T1000 (cell line): ENCODE measurements around the gene DNASE1L3.

Experiments
- DNase-seq: peaks from one replicate; lab custom pipeline; 2025; ENCODE audit warnings: mixed read lengths; lab: John Stamatoyannopoulos, UW

DNASE1L3 gene

GRCh38 chr3:58200121-58200709, 10.6 kb downstream of the DNASE1L3 start:
- DNase-seq = no peak

GRCh38 chr3:58198804-58199203, 12.0 kb downstream of the DNASE1L3 start:
- DNase-seq = no peak

GRCh38 chr3:58198362-58198761, 12.4 kb downstream of the DNASE1L3 start:
- DNase-seq = no peak

GRCh38 chr3:58197588-58197987, 13.2 kb downstream of the DNASE1L3 start:
- DNase-seq = no peak

- DNase-seq = no peak
Measured at GRCh38 chr3:58193682-58194407, 16.9 kb downstream of the DNASE1L3 start.

- DNase-seq = no peak
Measured at GRCh38 chr3:58192069-58192468, 18.7 kb downstream of the DNASE1L3 start.

GRCh38 chr3:58191361-58191991, 19.3 kb downstream of the DNASE1L3 start:
- no peak for DNase-seq

- no peak for DNase-seq
Measured at GRCh38 chr3:58190882-58191281, 19.9 kb downstream of the DNASE1L3 start.

GRCh38 chr3:58190291-58190690, 20.5 kb downstream of the DNASE1L3 start:
- no peak for DNase-seq

GRCh38 chr3:58189691-58190090, 21.1 kb downstream of the DNASE1L3 start:
- DNase-seq = no peak

GRCh38 chr3:58188921-58189451, 21.8 kb downstream of the DNASE1L3 start:
- DNase-seq = no peak

- peak; percentile 71 for DNase-seq
Measured at GRCh38 chr3:58188173-58188564, 22.6 kb downstream of the DNASE1L3 start.

- no peak for DNase-seq
Measured at GRCh38 chr3:58184982-58185360, 25.8 kb downstream of the DNASE1L3 start.

GRCh38 chr3:58184309-58184981, 26.3 kb downstream of the DNASE1L3 start:
- DNase-seq = no peak

GRCh38 chr3:58183891-58184290, 26.9 kb downstream of the DNASE1L3 start:
- DNase-seq = no peak

GRCh38 chr3:58183221-58183620, 27.6 kb downstream of the DNASE1L3 start:
- no peak for DNase-seq

GRCh38 chr3:58180940-58181587, 29.7 kb downstream of the DNASE1L3 start:
- DNase-seq = no peak

GRCh38 chr3:58180099-58180880, 30.5 kb downstream of the DNASE1L3 start:
- no peak for DNase-seq

- no peak for DNase-seq
Measured at GRCh38 chr3:58179235-58180098, 31.3 kb downstream of the DNASE1L3 start.

GRCh38 chr3:58178528-58179234, 32.1 kb downstream of the DNASE1L3 start:
- no peak for DNase-seq
